Iris pigment epithelial cell (primary cell): Measurements from ENCODE around the gene TOPORS.
"Not testable (repeated sequence)": the region's sequence is repeated elsewhere in the genome, so short reads cannot be mapped to it uniquely, and the experiment has no call there.

Source experiments
- DNase-seq: peaks from one replicate; pipeline ENCODE4 v3.0.0-alpha.2; 2011; ENCODE audit warnings: low read depth

The TOPORS gene

DNA sequence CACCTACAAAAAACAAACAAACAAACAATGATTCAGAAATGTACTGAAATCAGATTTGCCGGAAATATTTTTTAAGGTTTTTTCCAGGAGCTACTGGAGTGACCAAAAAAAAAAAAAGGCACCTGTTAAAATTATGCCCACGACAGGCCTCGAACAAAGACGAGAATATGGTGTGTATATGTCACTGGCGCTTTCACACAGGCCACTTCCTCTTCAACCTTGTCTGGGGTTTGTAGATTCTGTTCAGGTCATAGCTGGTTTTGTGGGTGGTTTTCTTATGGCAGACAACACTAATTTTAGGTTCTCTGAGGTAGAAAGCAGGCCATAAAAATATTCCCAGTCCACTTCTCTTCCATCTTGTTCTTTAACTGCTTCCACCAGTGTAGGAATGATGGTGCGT is 13.6 kb upstream of the TOPORS start:
- DNase-seq = no peak

DNA sequence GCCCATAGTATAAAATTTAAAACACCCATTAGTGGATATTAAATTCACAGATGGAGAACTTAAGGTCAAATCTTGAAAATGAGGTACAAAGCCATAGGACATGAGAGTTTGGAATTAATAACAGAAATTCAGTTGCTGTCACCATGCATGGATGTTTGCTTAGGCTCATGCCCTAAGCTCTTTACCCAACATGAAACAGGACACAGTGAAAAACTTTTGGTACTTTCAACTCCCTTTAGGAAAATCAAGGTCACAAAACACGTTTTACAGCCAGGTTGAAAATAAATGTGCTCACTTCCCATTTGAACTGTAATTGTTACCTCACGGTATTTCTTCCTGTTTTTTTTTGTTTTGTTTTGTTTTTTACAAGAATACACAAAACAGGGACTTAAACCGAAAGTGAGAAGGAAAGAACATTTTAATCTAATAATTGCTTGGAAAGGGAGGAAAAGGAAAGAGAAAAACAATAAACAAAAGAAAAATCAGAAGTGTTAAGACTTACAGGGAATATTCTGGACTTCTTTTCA is 6.1 kb upstream of the TOPORS start:
- no peak for DNase-seq

DNA sequence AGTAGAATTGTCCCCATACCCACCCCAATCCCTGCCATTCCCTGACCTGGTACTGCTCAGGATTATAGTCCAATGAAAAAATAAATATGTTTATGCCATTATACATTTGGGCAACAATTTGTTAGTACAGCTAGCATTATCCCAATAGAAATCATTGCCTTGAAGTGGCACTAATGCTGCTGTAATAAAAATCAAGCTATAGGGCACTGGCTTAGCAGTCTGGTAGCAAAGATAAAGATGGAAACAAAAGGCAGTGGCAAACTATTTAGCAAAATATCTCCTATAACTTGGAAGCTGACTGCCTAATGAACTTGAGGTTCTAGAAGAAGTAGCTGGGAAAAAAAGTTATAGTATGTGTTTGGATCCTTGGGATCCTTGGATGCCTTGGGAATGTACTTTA is 2.2 kb upstream of the TOPORS start:
- DNase-seq = no peak

GRCh38 chr9:32554107-32554506 is 1.7 kb upstream of the TOPORS start:
- DNase-seq = peak; percentile 35

DNA sequence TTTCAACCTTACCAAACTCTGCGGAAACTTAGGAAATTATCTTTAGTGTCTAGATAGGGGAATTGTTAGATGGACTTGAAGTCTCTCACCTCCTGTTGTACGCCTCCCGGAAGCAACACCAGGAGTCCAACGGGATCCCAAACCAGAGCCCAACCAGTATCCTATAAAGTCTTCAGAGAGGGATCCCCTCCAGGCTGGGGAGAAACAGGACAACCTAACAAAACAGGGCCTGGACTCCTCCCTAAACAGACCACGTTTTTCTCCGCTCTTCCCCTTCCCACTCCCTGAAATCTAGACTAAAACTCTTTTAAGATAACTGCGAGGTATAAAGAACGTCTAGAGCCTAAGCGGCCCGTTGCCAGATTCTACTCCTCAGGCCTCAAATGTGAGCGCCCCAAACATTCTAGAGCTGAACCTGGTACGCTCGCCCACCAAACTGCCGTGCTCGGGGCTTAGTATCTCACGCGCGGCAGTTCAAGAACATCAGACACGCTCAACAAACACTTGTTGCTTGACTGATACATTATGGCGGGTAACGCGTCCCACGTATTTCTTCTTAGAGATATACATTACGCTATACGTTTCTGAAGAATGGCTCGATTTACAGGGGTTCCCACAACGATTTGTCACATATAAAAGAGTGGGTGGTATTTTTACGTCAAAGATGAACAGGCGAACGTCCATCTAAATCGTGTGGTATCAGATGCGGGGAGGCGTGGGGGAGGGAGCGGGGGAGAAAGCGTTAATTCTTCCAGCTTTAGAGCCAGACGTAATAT is 922 bp downstream of the TOPORS start:
- peak; percentile 32 for DNase-seq

GRCh38 chr9:32550562-32551275 is 1.7 kb downstream of the TOPORS start:
- DNase-seq = peak; percentile 92

- DNase-seq = peak; percentile 60
Measured at GRCh38 chr9:32550150-32550561, 2.2 kb downstream of the TOPORS start.

GRCh38 chr9:32548213-32548612 is 4.2 kb downstream of the TOPORS start:
- not testable (repeated sequence) for DNase-seq

GRCh38 chr9:32545884-32546283 is 6.5 kb downstream of the TOPORS start:
- DNase-seq = no peak

- no peak for DNase-seq
Measured at GRCh38 chr9:32543047-32543446, 9.3 kb downstream of the TOPORS start.

DNA sequence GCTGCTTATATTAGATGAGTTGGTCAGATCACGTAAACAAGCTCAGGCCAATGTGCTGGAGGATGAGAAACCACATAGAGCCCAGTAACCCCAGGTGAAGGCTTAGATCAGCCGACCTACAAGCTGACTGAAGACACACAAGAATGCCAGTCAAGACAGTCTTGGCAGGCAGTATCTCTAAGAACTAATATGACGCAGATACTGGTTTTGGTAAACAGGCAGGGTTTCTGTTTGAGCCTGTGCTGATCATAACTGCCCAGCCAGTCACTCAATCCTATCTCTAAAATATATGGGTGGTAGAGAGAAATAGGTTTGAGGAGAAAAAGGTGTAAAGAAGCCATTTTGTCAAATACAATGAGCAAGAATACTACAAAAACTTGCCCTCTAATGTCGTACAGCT is 18.6 kb downstream of the TOPORS start:
- DNase-seq = no peak

GRCh38 chr9:32533336-32533735 is 19.1 kb downstream of the TOPORS start:
- peak; percentile 20 for DNase-seq

DNA sequence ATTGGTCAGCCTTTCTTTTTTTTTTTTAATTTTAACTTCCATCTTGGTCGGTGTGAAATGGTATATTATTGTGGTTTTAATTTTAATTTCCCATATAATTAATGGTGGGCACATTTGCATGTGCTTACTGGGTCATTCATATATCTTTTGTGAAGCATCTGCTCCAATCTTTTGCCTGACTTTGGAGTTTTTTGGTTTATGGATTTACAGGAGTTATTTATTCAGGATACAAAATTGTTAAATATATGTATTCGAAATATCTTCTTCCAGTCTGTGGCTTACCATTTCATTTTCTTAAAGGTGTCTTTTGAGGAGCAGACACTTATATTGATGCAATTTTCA is 25.7 kb downstream of the TOPORS start:
- no peak for DNase-seq

DNA sequence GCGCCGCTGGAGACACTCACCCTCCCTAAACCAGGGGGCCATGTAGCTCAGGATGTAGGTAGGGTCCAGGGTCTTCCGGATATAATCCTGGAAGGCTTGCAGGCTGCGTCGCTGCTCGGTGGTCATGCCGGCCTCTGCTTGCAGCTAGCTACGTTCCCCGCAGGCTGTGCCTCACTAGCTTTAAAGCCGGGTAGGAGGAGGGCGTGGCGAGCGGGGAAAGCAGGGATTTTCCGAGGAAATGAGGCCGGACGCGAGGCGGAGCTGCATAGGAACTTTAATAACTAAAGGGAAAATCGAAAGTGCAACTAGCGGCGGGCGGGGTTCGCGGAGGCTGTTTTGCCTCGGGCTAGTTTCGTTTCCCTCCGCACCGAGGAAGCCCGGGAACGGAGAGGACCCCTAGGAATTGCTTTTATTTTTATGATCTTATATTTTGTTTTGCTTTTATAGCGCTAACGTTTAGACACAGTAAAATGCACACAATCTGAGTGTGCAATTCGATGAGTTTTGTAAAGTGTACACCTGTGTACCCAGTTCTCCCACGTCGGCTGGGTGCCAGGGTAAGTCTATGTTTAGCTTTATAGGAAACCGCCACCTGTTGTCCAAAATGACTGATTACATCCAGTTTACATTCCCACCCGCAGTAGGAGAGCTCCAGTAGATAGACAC is 26.2 kb downstream of the TOPORS start, which contains the start of gene RIGI:
Gene RIGI (minus strand): TSS at position 156 of the 666 bp plus-strand sequence. CDS start 30 bp downstream, at position 126.
- DNase-seq = peak; percentile 94

DNA sequence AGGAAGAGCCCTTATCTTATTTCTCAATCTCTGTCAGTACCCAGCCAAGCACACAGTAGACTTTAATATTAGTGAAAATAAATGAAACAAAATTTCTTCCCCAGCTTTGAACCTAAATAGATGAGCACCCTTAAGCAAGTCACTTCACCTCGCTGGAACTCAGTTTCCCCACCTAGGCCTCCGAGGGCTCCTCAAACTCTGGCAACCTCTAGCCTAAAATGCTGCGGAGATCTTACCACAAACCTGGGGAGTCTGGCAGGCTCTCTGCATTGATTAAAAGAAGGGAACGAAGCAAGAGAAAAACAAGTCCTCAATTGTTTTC is 26.7 kb downstream of the TOPORS start:
- no peak for DNase-seq

DNA sequence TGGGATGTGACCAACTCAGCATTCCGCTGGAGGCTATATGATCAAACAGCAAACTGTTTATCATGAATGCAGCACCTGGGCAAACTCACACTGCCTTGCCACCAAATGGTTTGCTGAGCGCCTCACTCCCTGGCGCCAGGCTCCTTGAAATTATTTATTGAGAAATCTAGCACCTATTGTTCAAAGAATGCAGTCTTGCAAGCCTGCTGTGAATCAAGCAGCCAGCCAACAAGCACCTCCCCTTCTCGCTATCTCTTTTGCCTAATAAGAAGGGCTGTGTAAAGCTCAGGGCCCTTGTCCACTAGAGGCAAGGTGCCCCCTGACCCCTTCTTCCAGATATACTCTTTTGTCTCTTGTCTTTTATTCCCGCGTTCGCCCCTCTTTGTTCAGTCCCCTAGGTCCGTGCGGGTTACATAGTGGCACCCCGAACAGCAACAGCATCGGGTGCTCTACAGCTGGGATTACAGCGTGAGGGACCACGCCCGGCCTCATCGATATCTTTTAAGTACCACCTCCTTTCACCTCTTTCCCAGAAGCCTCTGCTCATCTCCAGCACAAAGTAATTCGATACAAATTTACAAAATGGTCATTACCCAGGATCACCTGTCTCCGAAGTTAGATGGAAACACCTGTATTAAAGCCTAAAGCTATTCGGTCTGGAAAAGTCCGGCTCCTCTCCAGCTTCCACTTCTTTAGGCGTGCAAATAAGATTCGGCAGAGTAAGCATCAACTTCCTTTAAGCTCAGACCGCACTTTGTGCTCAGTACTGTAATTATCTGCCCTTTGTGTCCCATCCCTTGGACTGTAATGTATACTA is 27.3 kb downstream of the TOPORS start:
- DNase-seq = peak; percentile 24

DNA sequence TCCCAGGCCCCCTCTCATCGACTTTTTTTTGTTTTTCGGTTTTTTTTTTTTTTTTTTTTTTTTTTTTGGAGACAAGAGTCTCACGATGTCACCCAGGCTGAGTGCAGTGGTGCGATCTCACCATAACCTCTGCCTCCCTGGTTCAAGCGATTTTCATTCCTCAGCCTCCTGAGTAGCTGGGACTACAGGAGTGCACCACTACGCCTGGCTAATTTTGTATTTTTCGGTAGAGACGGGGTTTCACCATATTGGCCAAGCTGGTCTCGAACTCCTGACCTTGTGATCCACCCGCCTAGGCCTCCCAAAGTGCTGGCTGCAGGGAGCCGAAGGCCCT is 27.9 kb downstream of the TOPORS start:
- not testable (repeated sequence) for DNase-seq

GRCh38 chr9:32523910-32524309 is 28.5 kb downstream of the TOPORS start:
- no peak for DNase-seq

DNA sequence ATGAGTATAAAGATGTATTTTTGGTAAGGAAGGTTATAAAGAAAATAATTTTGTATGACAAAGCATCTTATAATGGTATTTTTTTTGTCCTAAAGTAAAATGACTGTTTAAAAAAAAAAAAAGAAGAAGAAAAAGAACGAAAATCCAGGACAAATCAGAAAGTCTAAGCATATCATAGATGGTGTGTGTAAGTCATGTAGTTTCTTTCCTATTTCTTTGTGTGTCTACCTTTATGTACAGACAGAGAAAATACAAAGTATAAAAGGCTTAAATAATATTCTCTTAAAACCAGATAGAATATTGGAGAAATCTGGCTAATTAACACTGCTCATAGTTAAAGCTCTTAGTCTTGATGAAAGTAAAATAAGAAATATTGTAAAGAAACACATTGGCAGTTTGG is 34.1 kb downstream of the TOPORS start:
- DNase-seq = no peak

- DNase-seq = no peak
Measured at GRCh38 chr9:32516241-32516640, 36.1 kb downstream of the TOPORS start.

DNA sequence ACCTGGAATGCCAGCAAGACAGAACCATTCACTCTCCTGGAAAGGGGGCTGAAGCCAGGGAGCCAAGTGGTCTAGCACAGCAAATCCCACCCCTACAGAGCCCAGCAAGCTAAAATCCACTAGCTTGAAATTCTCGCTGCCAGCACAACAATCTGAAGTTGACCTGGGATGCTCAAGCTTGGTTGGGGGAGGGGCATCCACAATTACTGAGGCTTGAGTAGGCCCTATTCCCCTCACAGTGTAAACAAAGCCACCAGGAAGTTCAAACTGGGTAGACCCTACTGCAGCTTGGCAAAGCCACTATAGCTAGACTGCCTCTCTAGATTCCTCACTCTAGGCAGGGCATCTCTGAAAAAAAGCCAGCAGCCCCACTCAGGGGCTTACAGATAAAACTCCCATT is 43.7 kb downstream of the TOPORS start:
- DNase-seq = no peak

DNA sequence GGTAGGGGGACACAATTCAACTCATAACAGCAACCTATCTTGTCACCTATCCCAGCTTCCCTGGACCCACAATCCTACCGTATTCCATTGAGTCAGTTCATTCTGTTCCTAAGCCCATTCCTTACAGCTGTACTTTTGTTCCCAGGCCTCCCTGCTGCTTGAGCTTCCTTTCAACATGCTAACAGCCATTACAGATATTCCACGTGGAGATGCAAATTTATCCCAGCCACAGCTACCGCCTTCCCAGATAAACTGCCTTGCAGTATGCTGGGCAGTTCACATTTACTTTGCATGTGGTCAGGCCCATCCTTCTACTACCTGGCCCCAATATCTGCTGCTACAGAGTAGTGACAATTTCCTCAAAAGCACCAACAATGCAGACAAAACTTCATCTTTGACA is 49.4 kb downstream of the TOPORS start:
- no peak for DNase-seq
